ENCODE data around the gene FOXJ2. TPM values are rescaled to one million over a fixed set of nuclear protein-coding genes. Genes with fewer than 3 reads are reported as not detected.

FOXJ2 gene
- total and polyA plus RNA-seq, 10 of the 15 experiments (the other 5 are each of a cell fraction or from before 2014, with no cell fraction given) = 1.4 to 9.3 (median 4.8) TPM

GRCh38 chr12:8099235-8099634, 66.7 kb downstream of the FOXJ2 start:
- intact Hi-C loops (cut with micrococcal nuclease; ENCODE audit: unreplicated experiment) (no loop called here), in situ Hi-C loops (cut with MboI) (no loop called here)
- ChIA-PET SMC1A (ENCODE audit: uncharacterized antibody, unreplicated experiment) (no interaction called here), POLR2A (no interaction called here), CTCF (interaction anchor here (1.5 to 1.6 kb wide), 2 partner anchors 10 to 138 kb away, joined by 3 to 6 read pairs; no protein-coding TSS in a partner anchor), RAD21 (ENCODE audit: unreplicated experiment) (no interaction called here)
- Histone ChIP-seq H3K27ac (ENCODE audit: control insufficient read depth, insufficient read depth) (no peak overlapping the region), H3K36me3 (ENCODE audit: control insufficient read depth in 2 of 2, insufficient read depth in 2 of 2, low read length in 1 of 2) (peaks cover 2 to 25% of the 10 kb centered on the region in 2 experiments; a peak in 3 of 4 replicates), H3K27me3 (replicated peaks in 1 of 2; ENCODE audit: control insufficient read depth in 2 of 2, insufficient read depth in 2 of 2, low read length in 1 of 2) (no peaks in the 10 kb centered on the region), H3K79me2 (ENCODE audit: control insufficient read depth, insufficient read depth, low read length) (no peaks in the 10 kb centered on the region), H2AFZ (ENCODE audit: control insufficient read depth, low read depth, low read length) (no peak overlapping the region), H3K4me3 (no peak overlapping the region), H3K4me1 (ENCODE audit: control insufficient read depth, insufficient read depth, low read length) (no peaks in the 10 kb centered on the region), H3K9me3 (replicated peaks; ENCODE audit: control insufficient read depth, insufficient read depth, low read length) (no peaks in the 10 kb centered on the region), H3K4me2 (ENCODE audit: control insufficient read depth, insufficient read depth) (no peak overlapping the region), H4K20me1 (ENCODE audit: control insufficient read depth, insufficient read depth) (no peaks in the 10 kb centered on the region), H3K9ac (ENCODE audit: control insufficient read depth, insufficient read depth, low read length) (no peak overlapping the region)
- no peak for FAIRE-seq
- BruUV-seq (replicated peaks) = no TSS peak
- WGBS (ENCODE audit: insufficient coverage, insufficient replicate concordance, low lambda C conversion rate, missing lambda C conversion rate) = 100% methylated on average over 3 of the region's 3 CpGs
- ATAC-seq = no peak
- TF ChIP-seq CBX5 (IDR thresholded peaks at IDR 0.05; ENCODE audit: low read depth) (no peak), ATF3 (IDR thresholded peaks at IDR 0.05; ENCODE audit: borderline replicate concordance, extremely low read depth, low read depth, low read length) (no peak), MAX (IDR thresholded peaks at IDR 0.05; ENCODE audit: low read depth, low read length) (no peak), SMAD1 (IDR thresholded peaks at IDR 0.05; ENCODE audit: low read depth, partially characterized antibody) (no peak), TAF1 (IDR thresholded peaks at IDR 0.05; ENCODE audit: borderline replicate concordance, low read depth, low read length) (no peak), TCF3 (IDR thresholded peaks at IDR 0.05; ENCODE audit: borderline replicate concordance, insufficient read depth, low read depth, low read length) (no peak)
- no peak for DNase-seq (ENCODE audit: low read depth, low spot score)

Other genes with a start within 250 kb of the FOXJ2 start
Only the 7 nearest of the 8 such genes appear.
- 0.11 TPM in 1 of 2 replicates, not detected in the other for gene SLC2A14, start 159.8 kb upstream of the FOXJ2 start, total RNA-seq (2014; rRNA removed)
- 0.28 and 0.31 TPM in 2 replicates for gene SLC2A14, start 159.8 kb upstream of the FOXJ2 start, total RNA-seq (2014; rRNA removed; fragmentation: Illumina TruSeq; extraction: Trizol)
- 0.21 and 0.69 TPM in 2 replicates for gene SLC2A14, start 159.8 kb upstream of the FOXJ2 start, total RNA-seq (2021)
- gene SLC2A14, start 159.8 kb upstream of the FOXJ2 start, polyA plus RNA-seq (2011; rRNA removed) = 0.31 and 0.58 TPM in 2 replicates
- 0.06 TPM in 1 of 2 replicates, not detected in the other for gene SLC2A14, start 159.8 kb upstream of the FOXJ2 start, polyA plus RNA-seq (2014; fragmentation: Illumina TruSeq; extraction: Trizol)
- under 1 TPM; 0.05 to 0.14 TPM for gene SLC2A14, start 159.8 kb upstream of the FOXJ2 start, polyA plus RNA-seq (2014; fragmentation: Nextera tagmentation; extraction: Ambion mirVana)
- gene SLC2A14, start 159.8 kb upstream of the FOXJ2 start, polyA plus RNA-seq (2014; rRNA removed) = not detected in 2 replicates
- gene SLC2A14, start 159.8 kb upstream of the FOXJ2 start, polyA plus RNA-seq (2016; fragmentation: Nextera tagmentation; extraction: Ambion mirVana) = under 1 TPM; 0.19 to 0.33 TPM
- 7.6 and 11.8 TPM in 2 replicates for gene SLC2A3, start 96.5 kb upstream of the FOXJ2 start, total RNA-seq (2014; rRNA removed)
- 14.1 and 15.1 TPM in 2 replicates for gene SLC2A3, start 96.5 kb upstream of the FOXJ2 start, total RNA-seq (2014; rRNA removed; fragmentation: Illumina TruSeq; extraction: Trizol)
- gene SLC2A3, start 96.5 kb upstream of the FOXJ2 start, total RNA-seq (2021) = 19.7 and 22.4 TPM in 2 replicates
- gene SLC2A3, start 96.5 kb upstream of the FOXJ2 start, polyA plus RNA-seq (2011; rRNA removed) = 66.3 and 82.2 TPM in 2 replicates
- 13.8 and 14.6 TPM in 2 replicates for gene SLC2A3, start 96.5 kb upstream of the FOXJ2 start, polyA plus RNA-seq (2014; fragmentation: Illumina TruSeq; extraction: Trizol)
- gene SLC2A3, start 96.5 kb upstream of the FOXJ2 start, polyA plus RNA-seq (2014; fragmentation: Nextera tagmentation; extraction: Ambion mirVana) = 1 to 10 TPM; 6.6 to 8.5 TPM
- 10.3 and 14.6 TPM in 2 replicates for gene SLC2A3, start 96.5 kb upstream of the FOXJ2 start, polyA plus RNA-seq (2014; rRNA removed)
- 1 to 10 TPM; 6.5 to 6.6 TPM for gene SLC2A3, start 96.5 kb upstream of the FOXJ2 start, polyA plus RNA-seq (2016; fragmentation: Nextera tagmentation; extraction: Ambion mirVana)
- not detected in 2 replicates for gene C3AR1, start 33.6 kb downstream of the FOXJ2 start, total RNA-seq (2014; rRNA removed)
- not detected in 2 replicates for gene C3AR1, start 33.6 kb downstream of the FOXJ2 start, total RNA-seq (2014; rRNA removed; fragmentation: Illumina TruSeq; extraction: Trizol)
- 0.10 and 0.19 TPM in 2 replicates for gene C3AR1, start 33.6 kb downstream of the FOXJ2 start, total RNA-seq (2021)
- gene C3AR1, start 33.6 kb downstream of the FOXJ2 start, polyA plus RNA-seq (2011; rRNA removed) = not detected in 2 replicates
- gene C3AR1, start 33.6 kb downstream of the FOXJ2 start, polyA plus RNA-seq (2014; fragmentation: Illumina TruSeq; extraction: Trizol) = 0.10 TPM in 1 of 2 replicates, not detected in the other
- under 1 TPM in 1 of 2 experiments, not detected in 1; 0.19 TPM for gene C3AR1, start 33.6 kb downstream of the FOXJ2 start, polyA plus RNA-seq (2014; fragmentation: Nextera tagmentation; extraction: Ambion mirVana)
- gene C3AR1, start 33.6 kb downstream of the FOXJ2 start, polyA plus RNA-seq (2014; rRNA removed) = 0.10 and 0.42 TPM in 2 replicates
- gene C3AR1, start 33.6 kb downstream of the FOXJ2 start, polyA plus RNA-seq (2016; fragmentation: Nextera tagmentation; extraction: Ambion mirVana) = under 1 TPM in 1 of 2 experiments, not detected in 1; 0.08 TPM
- gene NECAP1, start 49.6 kb downstream of the FOXJ2 start, total RNA-seq (2014; rRNA removed) = 26.9 and 35.6 TPM in 2 replicates
- 25.6 and 26.9 TPM in 2 replicates for gene NECAP1, start 49.6 kb downstream of the FOXJ2 start, total RNA-seq (2014; rRNA removed; fragmentation: Illumina TruSeq; extraction: Trizol)
- 18.5 and 18.9 TPM in 2 replicates for gene NECAP1, start 49.6 kb downstream of the FOXJ2 start, total RNA-seq (2021)
- 25.7 and 34.3 TPM in 2 replicates for gene NECAP1, start 49.6 kb downstream of the FOXJ2 start, polyA plus RNA-seq (2011; rRNA removed)
- 20.1 and 22.8 TPM in 2 replicates for gene NECAP1, start 49.6 kb downstream of the FOXJ2 start, polyA plus RNA-seq (2014; fragmentation: Illumina TruSeq; extraction: Trizol)
- 10 to 100 TPM; 16.7 to 22.3 TPM for gene NECAP1, start 49.6 kb downstream of the FOXJ2 start, polyA plus RNA-seq (2014; fragmentation: Nextera tagmentation; extraction: Ambion mirVana)
- gene NECAP1, start 49.6 kb downstream of the FOXJ2 start, polyA plus RNA-seq (2014; rRNA removed) = 22.9 and 23.4 TPM in 2 replicates
- 10 to 100 TPM; 22.2 to 24.3 TPM for gene NECAP1, start 49.6 kb downstream of the FOXJ2 start, polyA plus RNA-seq (2016; fragmentation: Nextera tagmentation; extraction: Ambion mirVana)
- gene CLEC4A, start 90.9 kb downstream of the FOXJ2 start, total RNA-seq (2014; rRNA removed) = 0.27 and 0.62 TPM in 2 replicates
- 0.72 and 0.74 TPM in 2 replicates for gene CLEC4A, start 90.9 kb downstream of the FOXJ2 start, total RNA-seq (2014; rRNA removed; fragmentation: Illumina TruSeq; extraction: Trizol)
- gene CLEC4A, start 90.9 kb downstream of the FOXJ2 start, total RNA-seq (2021) = 0.58 and 1.5 TPM in 2 replicates
- gene CLEC4A, start 90.9 kb downstream of the FOXJ2 start, polyA plus RNA-seq (2011; rRNA removed) = 1.3 and 1.7 TPM in 2 replicates
- 0.44 and 0.88 TPM in 2 replicates for gene CLEC4A, start 90.9 kb downstream of the FOXJ2 start, polyA plus RNA-seq (2014; fragmentation: Illumina TruSeq; extraction: Trizol)
- 1 to 10 TPM; 1.9 to 2.1 TPM for gene CLEC4A, start 90.9 kb downstream of the FOXJ2 start, polyA plus RNA-seq (2014; fragmentation: Nextera tagmentation; extraction: Ambion mirVana)
- 1.0 and 1.2 TPM in 2 replicates for gene CLEC4A, start 90.9 kb downstream of the FOXJ2 start, polyA plus RNA-seq (2014; rRNA removed)
- under 1 TPM; 0.84 to 0.91 TPM for gene CLEC4A, start 90.9 kb downstream of the FOXJ2 start, polyA plus RNA-seq (2016; fragmentation: Nextera tagmentation; extraction: Ambion mirVana)
- gene ZNF705A, start 124.3 kb downstream of the FOXJ2 start, total RNA-seq (2014; rRNA removed) = not detected in 2 replicates
- not detected in 2 replicates for gene ZNF705A, start 124.3 kb downstream of the FOXJ2 start, total RNA-seq (2014; rRNA removed; fragmentation: Illumina TruSeq; extraction: Trizol)
- gene ZNF705A, start 124.3 kb downstream of the FOXJ2 start, total RNA-seq (2021) = not detected in 2 replicates
- gene ZNF705A, start 124.3 kb downstream of the FOXJ2 start, polyA plus RNA-seq (2011; rRNA removed) = not detected in 2 replicates
- not detected in 2 replicates for gene ZNF705A, start 124.3 kb downstream of the FOXJ2 start, polyA plus RNA-seq (2014; fragmentation: Illumina TruSeq; extraction: Trizol)
- gene ZNF705A, start 124.3 kb downstream of the FOXJ2 start, polyA plus RNA-seq (2014; fragmentation: Nextera tagmentation; extraction: Ambion mirVana) = under 1 TPM in 1 of 2 experiments, not detected in 1; 0.04 TPM
- not detected in 2 replicates for gene ZNF705A, start 124.3 kb downstream of the FOXJ2 start, polyA plus RNA-seq (2014; rRNA removed)
- gene ZNF705A, start 124.3 kb downstream of the FOXJ2 start, polyA plus RNA-seq (2016; fragmentation: Nextera tagmentation; extraction: Ambion mirVana) = not detected
- gene FAM90A1, start 194.9 kb downstream of the FOXJ2 start, total RNA-seq (2014; rRNA removed) = 0.54 and 0.85 TPM in 2 replicates
- 0.27 and 0.28 TPM in 2 replicates for gene FAM90A1, start 194.9 kb downstream of the FOXJ2 start, total RNA-seq (2014; rRNA removed; fragmentation: Illumina TruSeq; extraction: Trizol)
- 0.62 and 0.66 TPM in 2 replicates for gene FAM90A1, start 194.9 kb downstream of the FOXJ2 start, total RNA-seq (2021)
- 0.54 and 0.73 TPM in 2 replicates for gene FAM90A1, start 194.9 kb downstream of the FOXJ2 start, polyA plus RNA-seq (2011; rRNA removed)
- 0.24 and 0.44 TPM in 2 replicates for gene FAM90A1, start 194.9 kb downstream of the FOXJ2 start, polyA plus RNA-seq (2014; fragmentation: Illumina TruSeq; extraction: Trizol)
- under 1 TPM; 0.09 to 0.23 TPM for gene FAM90A1, start 194.9 kb downstream of the FOXJ2 start, polyA plus RNA-seq (2014; fragmentation: Nextera tagmentation; extraction: Ambion mirVana)
- gene FAM90A1, start 194.9 kb downstream of the FOXJ2 start, polyA plus RNA-seq (2014; rRNA removed) = 0.72 and 0.73 TPM in 2 replicates
- under 1 TPM; 0.46 to 0.47 TPM for gene FAM90A1, start 194.9 kb downstream of the FOXJ2 start, polyA plus RNA-seq (2016; fragmentation: Nextera tagmentation; extraction: Ambion mirVana)